Prostate gland (tissue), 2 donors: ENCODE data around the gene SPATS1. TPM values are rescaled to one million over a fixed set of nuclear protein-coding genes. Genes with fewer than 3 reads are reported as not detected.
"Not testable (repeated sequence)": the region's sequence is repeated elsewhere in the genome, so short reads cannot be mapped to it uniquely, and the experiment has no call there.

ENCODE experiments used
- DNase-seq: peaks from one replicate; pipeline ENCODE4 v3.0.0-alpha.2; 2019; ENCODE audit warnings: low spot score
- H3K27ac ChIP-seq, 2 donors: fragments of 200-600 bp; sonication (generic); 2 replicates each; pipeline ENCODE4 v1.5.1; 2017 to 2019
- H3K27me3 ChIP-seq: fragments of 200-600 bp; sonication (generic); replicated peaks from 2 replicates; pipeline ENCODE4 v1.5.1; 2019; ENCODE audit not compliant: insufficient read depth
- H3K36me3 ChIP-seq, 2 donors: fragments of 200-600 bp; sonication (generic); 1 replicate in 1 of 2; 2 replicates in 1 of 2; pipeline versions ENCODE4 v1.5.1 to v1.8.1; 2017 to 2019
- H3K4me1 ChIP-seq: fragments of 200-600 bp; sonication (generic); replicated peaks from 2 replicates; pipeline ENCODE4 v1.5.1; 2019
- H3K4me3 ChIP-seq, 2 donors: fragments of 200-600 bp; sonication (generic); 2 replicates each; pipeline ENCODE4 v1.5.1; 2017 to 2019
- H3K9me3 ChIP-seq: fragments of 200-600 bp; sonication (generic); 2 replicates; pipeline ENCODE4 v1.5.1; 2017
- POLR2A ChIP-seq: fragments of 450-650 bp; IDR thresholded peaks from one replicate; pipeline ENCODE4 v1.6.1; 2016; ENCODE audit warnings: antibody characterized with exemption, mild to moderate bottlenecking
- POLR2AphosphoS5 ChIP-seq: sonication (generic); formaldehyde crosslinking; IDR thresholded peaks from one replicate; pipeline ENCODE4 v1.6.1; 2017; ENCODE audit warnings: antibody characterized with exemption
- WGBS: methylation state at CpG from one replicate; pipeline ENCODE4 v1.1.5; 2018; 5-methylcytosine and 5-hydroxymethylcytosine counted together
- intact Hi-C: fragments of 100-400 bp; cut with DNase I; formaldehyde crosslinking; loops from one replicate; pipeline ENCODE4 v1.14.2; 2022
- total RNA-seq, 2 donors: library from RNA; depleted of rRNA; stranded (reverse); fragments of >200 nt; gene quantifications; one replicate each; pipeline ENCODE4 v1.1.0, GENCODE V29; 2016
- TF ChIP-seq, protein P1 (sequence below), 4 experiments: fragments of 200-600 bp in 2 of 4; fragments of 450-650 bp in 2 of 4; sonication (generic) in 2 of 4; IDR thresholded peaks; 1 replicate in 3 of 4; 2 replicates in 1 of 4; pipeline ENCODE4 v1.5.1; 2016 to 2019; ENCODE audit warnings: antibody characterized with exemption in 4 of 4, mild to moderate bottlenecking in 2 of 4, moderate library complexity in 2 of 4

The SPATS1 gene
- total RNA-seq, 2 donors from 2014 or later: 2.0 TPM; not detected in 1

DNA sequence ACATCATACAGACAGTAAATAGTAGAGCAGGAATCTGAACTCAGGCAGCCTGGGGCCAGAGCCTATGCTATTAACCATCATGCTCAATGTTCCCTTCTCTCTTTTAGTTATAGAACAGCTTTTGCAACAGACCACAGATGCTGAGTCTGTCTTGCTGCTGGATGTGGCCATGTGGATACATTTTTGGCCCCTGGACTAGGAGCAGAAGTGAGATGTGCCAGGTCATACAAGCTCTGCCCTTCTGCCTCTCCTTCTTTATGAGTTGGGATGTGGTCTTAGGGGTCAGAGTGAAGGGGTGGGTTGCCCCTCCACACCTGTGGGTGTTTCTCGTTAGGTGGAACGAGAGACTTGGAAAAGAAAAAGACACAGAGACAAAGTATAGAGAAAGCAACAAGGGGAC is 14.7 kb upstream of the SPATS1 start:
- H3K4me1 ChIP-seq: no peaks in the 10 kb centered on the region
- no peak overlapping the region for H3K4me3 ChIP-seq
- H3K27ac ChIP-seq: no peak overlapping the region
- 80% methylated on average over 2 of the region's 2 CpGs for WGBS
- H3K9me3 ChIP-seq: no peaks in the 10 kb centered on the region
- DNase-seq: no peak
- TF ChIP-seq POLR2AphosphoS5 (no peak), POLR2A (no peak)
- TF ChIP-seq, protein P1, sequence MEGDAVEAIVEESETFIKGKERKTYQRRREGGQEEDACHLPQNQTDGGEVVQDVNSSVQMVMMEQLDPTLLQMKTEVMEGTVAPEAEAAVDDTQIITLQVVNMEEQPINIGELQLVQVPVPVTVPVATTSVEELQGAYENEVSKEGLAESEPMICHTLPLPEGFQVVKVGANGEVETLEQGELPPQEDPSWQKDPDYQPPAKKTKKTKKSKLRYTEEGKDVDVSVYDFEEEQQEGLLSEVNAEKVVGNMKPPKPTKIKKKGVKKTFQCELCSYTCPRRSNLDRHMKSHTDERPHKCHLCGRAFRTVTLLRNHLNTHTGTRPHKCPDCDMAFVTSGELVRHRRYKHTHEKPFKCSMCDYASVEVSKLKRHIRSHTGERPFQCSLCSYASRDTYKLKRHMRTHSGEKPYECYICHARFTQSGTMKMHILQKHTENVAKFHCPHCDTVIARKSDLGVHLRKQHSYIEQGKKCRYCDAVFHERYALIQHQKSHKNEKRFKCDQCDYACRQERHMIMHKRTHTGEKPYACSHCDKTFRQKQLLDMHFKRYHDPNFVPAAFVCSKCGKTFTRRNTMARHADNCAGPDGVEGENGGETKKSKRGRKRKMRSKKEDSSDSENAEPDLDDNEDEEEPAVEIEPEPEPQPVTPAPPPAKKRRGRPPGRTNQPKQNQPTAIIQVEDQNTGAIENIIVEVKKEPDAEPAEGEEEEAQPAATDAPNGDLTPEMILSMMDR (IDR thresholded peaks at IDR 0.05): no peak
- no peaks in the 10 kb centered on the region for H3K27me3 ChIP-seq
- H3K36me3 ChIP-seq: no peaks in the 10 kb centered on the region
- intact Hi-C loops: no loop called here

DNA sequence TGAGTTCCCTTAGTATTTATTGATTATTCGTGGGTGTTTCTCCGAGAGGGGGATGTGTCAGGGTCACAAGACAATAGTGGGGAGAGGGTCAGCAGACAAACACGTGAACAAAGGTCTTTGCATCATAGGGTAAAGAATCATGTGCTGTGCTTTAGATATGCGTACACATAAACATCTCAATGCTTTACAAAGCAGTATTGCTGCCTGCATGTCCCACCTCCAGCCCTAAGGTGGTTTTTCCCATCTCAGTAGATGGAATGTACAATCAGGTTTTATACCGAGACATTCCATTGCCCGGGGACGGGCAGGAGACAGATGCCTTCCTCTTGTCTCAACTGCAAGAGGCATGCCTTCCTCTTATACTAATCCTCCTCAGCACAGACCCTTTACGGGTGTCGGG is 14.2 kb upstream of the SPATS1 start:
- DNase-seq, H3K9me3 ChIP-seq, intact Hi-C loops: not testable (repeated sequence)

DNA sequence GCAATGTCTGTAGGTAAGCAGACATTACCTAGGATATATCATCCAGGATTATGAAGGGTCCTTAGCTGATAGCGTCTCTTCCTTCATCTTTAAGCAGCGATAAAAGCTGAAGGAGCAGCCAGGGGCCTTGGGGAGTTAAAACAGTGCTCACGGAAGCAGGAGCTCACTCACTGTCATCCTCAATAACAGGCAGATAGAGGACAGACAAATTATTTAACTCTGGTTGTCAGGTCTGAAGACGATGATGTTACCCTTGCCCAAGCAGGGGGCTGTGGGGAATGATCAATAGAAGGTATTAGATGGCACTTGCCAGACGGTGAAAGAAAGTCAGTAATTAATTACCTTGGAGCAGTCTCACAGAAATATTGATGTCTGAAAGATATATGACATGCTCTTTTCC is 12.6 kb upstream of the SPATS1 start:
- H3K4me3 ChIP-seq: no peak overlapping the region
- H3K27ac ChIP-seq: no peak overlapping the region
- WGBS: 70% methylated on average over 5 of the region's 5 CpGs
- no peaks in the 10 kb centered on the region for H3K9me3 ChIP-seq
- TF ChIP-seq POLR2AphosphoS5: no peak
- TF ChIP-seq, protein P1 (IDR thresholded peaks at IDR 0.05): no peak
- TF ChIP-seq POLR2A: no peak
- no peaks in the 10 kb centered on the region for H3K36me3 ChIP-seq
- no peak for DNase-seq
- no peaks in the 10 kb centered on the region for H3K4me1 ChIP-seq
- no peaks in the 10 kb centered on the region for H3K27me3 ChIP-seq
- intact Hi-C loops: loop anchor here (10.0 kb wide), 1 partner anchor 155 kb away; no protein-coding TSS in a partner anchor

More for the DNA sequence above, 14.2 kb upstream of the SPATS1 start:
- 34% methylated on average over 7 of the region's 9 CpGs for WGBS
- H3K27me3 ChIP-seq, H3K4me1 ChIP-seq, H3K4me3 ChIP-seq, H3K36me3 ChIP-seq, H3K27ac ChIP-seq: not testable (repeated sequence)

GRCh38 chr6:44332585-44332984 is 9.9 kb upstream of the SPATS1 start:
- 58% methylated on average over 7 of the region's 7 CpGs for WGBS

GRCh38 chr6:44333273-44333919 is 9.1 kb upstream of the SPATS1 start:
- intact Hi-C loops: loop anchor here (10.0 kb wide), 1 partner anchor 159 kb away; no protein-coding TSS in a partner anchor
- WGBS: 81% methylated on average over 11 of the region's 11 CpGs
- Histone ChIP-seq H3K27me3 (no peaks in the 10 kb centered on the region), H3K4me1 (no peaks in the 10 kb centered on the region), H3K27ac (no peak overlapping the region), H3K9me3 (no peaks in the 10 kb centered on the region), H3K4me3 (no peak overlapping the region), H3K36me3 (no peaks in the 10 kb centered on the region)
- TF ChIP-seq, protein P1 (IDR thresholded peaks at IDR 0.05): no peak
- TF ChIP-seq POLR2AphosphoS5 (no peak), POLR2A (no peak)
- DNase-seq: no peak

More at GRCh38 chr6:44332585-44332984, 9.9 kb upstream of the SPATS1 start:
- Histone ChIP-seq H3K27me3 (no peaks in the 10 kb centered on the region), H3K4me1 (no peaks in the 10 kb centered on the region), H3K4me3 (no peak overlapping the region), H3K27ac (no peak overlapping the region), H3K9me3 (no peaks in the 10 kb centered on the region), H3K36me3 (no peaks in the 10 kb centered on the region)
- intact Hi-C loops: loop anchor here (10.0 kb wide), 1 partner anchor 158 kb away; no protein-coding TSS in a partner anchor
- no peak for DNase-seq
- TF ChIP-seq POLR2AphosphoS5: no peak
- TF ChIP-seq POLR2A: no peak
- TF ChIP-seq, protein P1 (IDR thresholded peaks at IDR 0.05): no peak
